CD4-positive, alpha-beta T cell treated with Interleukin-1 beta for 1 hour (primary cell): ENCODE results near the gene SNRPA.
"Not testable (repeated sequence)": the region's sequence is repeated elsewhere in the genome, so short reads cannot be mapped to it uniquely, and the experiment has no call there.

ENCODE experiments used
- DNase-seq, 2 donors: peaks; one replicate each; pipeline ENCODE4 v3.0.0-alpha.2; 2020 to 2022

SNRPA gene

DNA sequence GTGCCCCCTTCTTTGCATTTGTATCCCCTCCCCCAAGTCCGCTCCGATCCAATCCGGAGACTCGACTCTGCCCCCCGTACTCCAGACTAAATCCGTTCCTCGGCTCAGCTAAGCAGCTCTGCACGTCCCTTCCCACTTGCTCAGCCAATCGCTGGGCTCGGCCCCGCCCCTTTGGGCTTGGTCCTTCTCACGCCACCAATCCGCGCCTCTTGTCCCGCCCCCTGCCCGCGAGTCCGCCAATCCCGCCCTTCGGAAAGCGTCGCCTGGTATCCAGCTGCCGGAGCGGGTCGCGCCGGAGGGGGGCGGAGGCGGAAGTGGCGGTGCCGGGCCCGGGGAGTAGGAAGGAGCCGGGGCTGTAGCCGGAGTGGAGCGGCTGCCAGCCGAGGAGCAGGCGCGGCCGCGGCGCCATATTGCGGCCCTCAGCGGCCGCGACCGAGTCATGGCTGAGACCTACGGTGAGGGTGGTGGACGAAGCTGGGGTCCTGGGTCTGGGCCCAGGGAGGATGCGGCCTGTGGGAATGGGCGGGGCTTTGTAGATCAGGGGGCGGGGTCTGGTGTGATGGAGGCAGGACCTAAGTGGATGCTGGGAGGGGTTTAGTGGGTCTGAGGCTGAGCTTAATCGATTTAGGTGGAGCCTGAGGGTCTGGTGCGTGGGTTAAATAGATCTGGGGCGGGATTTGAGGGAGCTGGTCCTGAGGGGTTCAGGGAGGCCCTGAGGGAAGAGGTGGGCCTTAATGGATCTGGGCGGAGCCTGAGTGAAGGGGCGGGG lies 27.1 kb downstream of the SNRPA start, which contains the start of gene RAB4B:
TSS of gene RAB4B (plus strand) at position 311 of the 769 bp plus-strand sequence. CDS start at position 440, 129 bp downstream.
- DNase-seq, result peak; percentile 100

DNA sequence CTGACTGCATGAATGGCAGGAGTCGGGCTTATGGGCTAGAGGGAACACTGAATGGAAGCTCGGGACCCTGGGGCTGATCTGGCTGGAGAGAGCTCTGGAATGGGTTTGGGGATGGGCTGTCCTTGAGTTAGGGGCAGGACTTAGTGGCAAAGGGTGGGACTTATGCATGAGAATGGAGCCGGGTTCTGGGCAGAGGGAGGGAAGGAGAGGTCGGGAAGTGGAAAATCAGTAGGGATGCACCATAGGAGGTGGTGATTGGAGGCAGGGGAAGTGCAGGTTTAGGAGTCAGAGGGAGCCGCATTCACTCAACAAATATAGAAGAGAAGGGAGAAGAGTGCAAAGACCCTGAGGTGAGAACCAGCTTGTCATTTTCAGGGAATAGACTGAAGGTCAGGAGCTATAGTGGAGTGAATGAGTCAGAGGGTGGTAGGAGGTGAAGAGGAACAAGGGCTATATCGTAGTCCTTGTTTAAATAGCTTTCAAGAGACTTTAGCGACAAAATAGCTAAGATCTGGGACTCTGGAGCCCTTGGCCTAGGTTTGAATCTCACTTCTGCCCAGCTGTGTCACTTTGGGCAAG lies 27.8 kb downstream of the SNRPA start:
- DNase-seq, result no peak

DNA sequence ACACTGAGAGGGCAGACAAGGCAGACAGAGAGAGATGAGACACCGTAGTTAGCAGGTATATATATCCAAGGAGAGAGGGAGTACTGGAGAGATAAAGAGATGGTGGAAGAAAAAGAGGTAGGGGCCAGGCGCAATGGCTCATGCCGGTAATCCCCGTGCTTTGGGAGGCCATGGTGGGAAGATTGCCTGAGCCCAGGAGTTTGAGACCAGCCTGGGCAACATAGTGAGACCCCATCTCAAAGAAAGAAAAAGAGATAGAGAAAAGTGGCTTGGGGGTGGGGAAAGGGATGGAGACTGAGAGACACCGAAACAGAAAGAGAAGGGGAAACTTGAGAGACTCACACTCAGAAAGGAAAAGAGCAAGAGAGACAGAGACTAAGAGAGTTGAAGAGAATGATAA lies 29.6 kb downstream of the SNRPA start:
- DNase-seq, result no peak

DNA sequence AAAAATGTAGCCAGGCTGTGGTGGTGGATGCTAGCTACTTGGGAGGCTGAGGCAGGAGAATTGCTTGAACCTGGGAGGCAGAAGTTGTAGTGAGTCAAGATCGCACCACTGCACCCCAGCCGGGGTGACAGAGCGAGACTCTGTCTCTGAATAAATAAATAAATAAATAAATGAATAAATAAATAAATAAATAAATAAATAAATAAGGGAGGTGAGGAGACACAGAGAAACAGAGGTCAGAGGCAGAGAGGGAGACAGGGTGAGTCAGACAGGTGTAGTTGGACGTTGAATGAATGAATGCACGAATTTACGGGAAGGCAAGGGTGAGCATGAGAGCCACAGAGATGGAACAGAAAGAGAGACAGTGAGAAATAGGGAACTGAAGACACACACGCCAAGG lies 30.1 kb downstream of the SNRPA start:
- no peak for DNase-seq

DNA sequence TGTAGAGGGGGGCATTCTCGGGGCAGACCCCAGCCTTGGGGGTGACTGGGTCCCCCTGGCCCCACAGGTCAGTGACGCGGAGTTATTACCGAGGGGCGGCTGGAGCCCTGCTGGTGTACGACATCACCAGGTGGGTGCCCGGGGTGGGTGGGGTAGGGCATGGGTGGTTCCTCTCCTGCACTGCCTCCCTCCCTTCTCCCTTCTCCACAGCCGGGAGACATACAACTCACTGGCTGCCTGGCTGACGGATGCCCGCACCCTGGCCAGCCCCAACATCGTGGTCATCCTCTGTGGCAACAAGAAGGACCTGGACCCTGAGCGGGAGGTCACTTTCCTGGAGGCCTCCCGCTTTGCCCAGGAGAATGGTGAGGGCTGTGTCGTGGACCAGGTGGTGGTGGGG lies 32.7 kb downstream of the SNRPA start:
- DNase-seq, result no peak

DNA sequence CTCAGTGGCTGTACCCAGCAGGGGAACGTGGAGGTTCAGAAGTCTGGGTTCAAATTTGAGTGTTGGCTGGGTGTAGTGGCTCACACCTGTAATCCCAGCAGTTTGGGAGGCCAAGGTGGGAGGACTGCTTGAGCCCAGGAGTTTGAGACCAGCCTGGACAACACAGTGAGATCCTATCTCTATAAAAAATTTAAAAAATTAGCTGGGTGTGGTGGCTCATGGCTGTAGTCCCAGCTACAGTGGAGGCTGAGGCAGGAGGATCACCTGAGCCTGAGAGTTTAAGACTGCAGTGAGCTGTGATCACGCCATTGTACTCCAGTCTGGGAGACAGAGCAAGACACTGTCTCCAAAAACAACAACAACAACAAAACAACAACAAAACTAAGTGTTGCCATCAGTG lies 33.1 kb downstream of the SNRPA start:
- not testable (repeated sequence) for DNase-seq

DNA sequence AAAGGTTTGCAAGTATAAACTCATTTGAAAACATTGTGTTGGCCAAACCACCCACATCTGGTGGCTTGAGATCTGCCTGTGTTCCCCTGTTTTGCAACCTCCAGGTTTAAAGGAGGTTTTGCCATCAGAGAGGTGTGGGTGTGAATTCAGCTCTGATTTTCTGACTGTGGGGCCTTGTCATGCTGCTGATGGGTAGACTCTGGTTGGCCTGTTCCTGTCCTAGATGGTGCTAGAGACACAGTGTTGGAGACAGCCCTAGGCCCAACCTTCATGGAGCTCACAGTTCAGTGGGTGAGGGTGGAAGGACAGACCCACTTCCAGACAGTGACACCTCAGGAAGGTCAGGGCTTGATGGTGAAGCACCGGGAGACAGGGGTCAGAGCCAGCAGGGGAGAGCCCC lies 34.5 kb downstream of the SNRPA start:
- no peak for DNase-seq

DNA sequence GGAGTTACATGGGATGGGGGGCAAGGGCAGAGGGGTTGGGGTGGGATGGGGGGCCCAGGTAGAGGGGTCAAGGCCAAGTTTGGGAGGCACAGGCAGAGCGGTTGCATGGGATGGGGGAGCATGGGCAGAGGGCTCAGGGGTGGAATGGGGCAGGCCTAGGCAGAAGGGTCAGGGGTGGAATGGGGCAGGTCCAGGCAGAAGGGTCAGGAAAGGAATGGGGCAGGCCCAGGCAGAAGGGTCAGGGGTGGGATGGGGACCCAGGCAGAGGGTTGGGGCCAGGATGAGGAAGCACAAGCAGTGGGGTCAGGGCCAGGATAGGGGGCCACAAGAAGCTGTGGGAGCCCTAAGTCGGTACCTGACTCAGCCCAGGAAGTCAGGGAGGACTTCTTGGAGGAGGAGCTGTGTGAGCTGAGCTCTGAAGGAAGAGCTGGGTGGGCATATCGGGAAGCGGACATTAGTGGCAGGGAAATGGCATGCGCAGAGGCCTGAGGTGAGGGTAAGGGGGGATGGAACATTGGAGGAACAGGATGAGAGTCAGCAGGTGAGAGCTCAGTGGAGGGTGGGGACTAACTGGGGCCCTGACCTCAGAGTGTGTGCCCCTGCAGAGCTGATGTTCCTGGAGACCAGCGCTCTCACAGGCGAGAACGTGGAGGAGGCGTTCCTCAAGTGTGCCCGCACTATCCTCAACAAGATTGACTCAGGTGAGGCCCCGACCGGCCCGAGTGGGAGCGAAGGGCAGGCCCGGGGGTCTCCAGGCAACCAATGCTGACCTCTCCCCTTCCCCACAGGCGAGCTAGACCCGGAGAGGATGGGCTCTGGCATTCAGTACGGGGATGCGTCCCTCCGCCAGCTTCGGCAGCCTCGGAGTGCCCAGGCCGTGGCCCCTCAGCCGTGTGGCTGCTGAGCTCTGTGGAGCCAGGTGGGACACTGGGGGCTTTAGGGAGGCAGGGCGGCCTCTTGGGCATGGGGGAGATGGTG lies 35.3 kb downstream of the SNRPA start:
- DNase-seq, result no peak

DNA sequence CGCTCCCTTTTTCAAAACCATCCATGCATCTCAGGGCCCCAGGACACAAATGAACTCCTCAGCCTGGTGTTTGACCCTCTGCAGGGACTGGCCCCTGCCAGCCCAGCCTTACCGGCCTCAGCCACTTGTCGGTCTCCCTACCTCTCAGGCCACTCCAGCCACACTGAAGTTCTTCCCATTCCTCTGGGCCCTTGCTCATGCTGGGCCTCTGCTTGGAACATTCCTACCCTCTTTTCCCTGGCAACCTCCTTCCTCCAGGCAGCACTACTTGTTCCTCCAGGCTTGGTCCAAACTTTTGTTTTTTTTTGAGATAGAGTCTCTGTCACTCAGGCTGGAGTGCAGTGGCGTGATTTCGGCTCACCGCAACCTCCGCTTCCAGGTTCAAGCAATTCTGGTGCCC lies 40.3 kb downstream of the SNRPA start:
- no peak for DNase-seq

DNA sequence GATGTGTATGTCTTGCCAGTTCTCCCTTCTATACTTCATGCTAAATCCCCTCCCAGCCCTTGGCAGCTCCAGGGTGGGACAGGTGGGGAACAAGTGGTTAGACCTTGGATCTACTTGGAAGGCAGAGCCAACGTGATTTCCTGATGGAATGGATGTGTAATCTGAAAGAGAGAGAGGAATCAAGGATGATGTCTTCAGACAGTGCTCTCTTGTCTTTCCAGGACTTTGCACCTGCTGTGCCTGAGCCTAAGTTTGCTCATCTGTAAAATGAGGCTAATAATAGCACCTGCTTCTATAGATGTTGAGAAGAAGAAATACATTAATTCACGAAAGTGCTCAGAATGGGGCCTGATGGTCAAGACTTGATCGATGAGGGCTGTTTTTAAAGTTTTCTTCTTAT lies 41.0 kb downstream of the SNRPA start:
- DNase-seq, result no peak

DNA sequence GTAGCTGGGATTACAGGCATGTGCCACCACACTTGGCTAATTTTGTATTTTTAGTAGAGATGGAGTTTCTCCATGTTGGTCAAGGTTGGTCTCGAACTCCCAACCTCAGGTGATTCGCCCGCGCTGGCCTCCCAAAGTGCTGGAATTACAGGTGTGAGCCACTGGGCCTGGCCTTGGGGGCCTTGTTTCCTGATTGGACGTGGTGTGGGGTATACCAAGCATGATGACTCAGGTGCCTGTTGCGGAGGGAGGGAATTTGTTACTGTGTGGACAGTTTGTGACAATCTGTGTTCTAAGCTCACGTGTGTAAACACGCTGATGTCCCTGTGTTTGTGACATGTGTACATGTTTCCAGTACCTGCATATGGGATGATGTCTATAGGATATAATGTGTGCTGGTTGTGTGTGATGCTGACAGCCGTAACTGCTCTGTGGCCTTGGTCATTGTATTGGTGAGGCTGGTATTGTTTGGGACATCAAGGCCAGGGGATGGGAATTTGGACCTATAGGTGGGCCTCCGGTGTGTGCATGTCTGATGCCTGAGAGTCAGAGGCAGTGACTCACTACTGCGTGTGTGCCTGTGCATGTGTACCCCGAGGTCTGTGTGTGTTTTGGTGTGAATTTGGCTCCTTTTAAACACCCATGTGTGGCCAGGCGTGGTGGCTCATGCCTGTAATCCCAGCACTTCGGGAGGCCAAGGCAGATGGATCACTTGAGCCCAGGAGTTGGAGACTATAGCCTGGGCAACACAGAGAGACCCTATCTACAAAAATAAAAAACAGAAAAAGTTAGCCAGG lies 46.4 kb downstream of the SNRPA start:
- DNase-seq, result no peak

DNA sequence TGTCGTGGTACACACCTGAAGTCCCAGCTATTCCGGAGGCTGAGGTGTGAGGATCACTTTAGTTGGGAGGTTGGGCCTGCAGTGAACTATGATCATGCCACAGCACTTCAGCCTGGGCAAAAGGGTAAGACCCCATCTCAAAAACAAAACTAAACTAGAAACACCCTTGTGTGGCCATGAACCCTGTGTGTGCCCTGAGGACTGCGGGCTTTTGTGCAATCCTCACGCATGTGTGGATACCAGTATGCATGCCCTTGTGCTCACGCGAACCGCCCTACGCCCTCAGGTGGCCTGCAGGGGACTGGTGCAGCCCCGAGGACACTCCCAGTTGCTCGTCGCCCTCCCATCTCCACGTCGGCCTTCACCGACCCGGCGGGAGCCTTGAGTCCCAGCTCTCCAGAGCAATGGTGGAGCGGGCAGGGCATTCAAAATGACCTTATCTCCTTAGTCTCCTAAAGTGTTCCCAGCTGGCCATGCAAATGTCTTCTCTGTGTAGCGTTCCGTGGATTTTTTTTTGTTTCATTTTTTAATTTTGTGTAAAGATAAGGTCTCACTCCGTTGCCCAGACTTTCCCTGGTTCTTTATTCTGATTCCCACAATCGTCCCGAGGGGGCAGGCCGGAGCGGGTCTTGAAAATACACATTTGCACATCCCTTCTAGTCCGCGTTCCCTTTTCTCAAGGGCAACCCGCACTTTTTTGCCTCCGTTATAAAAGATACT lies 47.1 kb downstream of the SNRPA start:
- peak; percentile 75 to 82 for DNase-seq

DNA sequence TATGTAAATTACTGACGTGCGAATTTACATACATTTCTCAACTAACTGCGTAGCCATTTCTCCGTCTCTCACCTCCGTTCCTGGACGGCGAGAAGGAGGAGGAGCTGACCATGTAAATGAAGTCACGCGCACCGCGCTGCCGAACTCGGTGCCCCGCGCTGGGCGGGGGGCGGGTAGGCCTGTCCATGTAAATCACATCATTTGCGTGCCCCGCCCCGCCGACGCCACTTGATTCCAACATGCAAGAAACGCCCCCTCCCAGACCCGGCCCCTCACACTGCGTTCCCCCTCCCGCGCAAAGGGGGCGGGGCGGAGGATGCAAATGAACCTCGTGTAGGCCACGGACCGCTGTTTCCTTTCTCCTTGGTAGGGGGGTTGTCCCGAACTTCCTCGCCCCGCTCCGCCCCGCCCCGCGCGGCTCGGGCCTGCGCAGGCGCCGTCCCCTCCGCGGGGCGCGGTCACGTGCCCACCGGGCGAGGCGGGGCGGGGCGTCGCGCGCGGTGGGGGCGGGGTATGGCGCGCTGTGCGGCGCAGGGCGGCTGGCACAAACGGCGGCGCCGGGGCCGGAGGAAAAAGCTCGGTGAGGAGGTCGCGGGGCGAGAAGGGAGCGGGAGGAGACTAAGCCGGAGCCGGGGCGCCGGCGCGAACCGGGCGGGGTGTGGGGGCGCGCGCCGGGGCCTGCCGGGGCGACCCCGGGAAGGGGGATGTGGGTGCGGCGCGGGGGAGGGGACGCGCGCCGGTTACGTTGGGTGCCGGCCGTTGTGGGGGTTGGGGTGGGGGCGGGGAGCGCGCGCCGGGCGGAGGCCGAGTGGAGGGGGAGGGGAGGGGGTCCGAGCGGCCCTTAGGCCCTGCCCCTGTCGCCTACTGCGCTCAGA lies 47.9 kb downstream of the SNRPA start, which contains the start of gene EGLN2:
TSS of gene EGLN2 (plus strand) at position 509 of the 875 bp plus-strand sequence. CDS start 1,382 bp downstream, outside the sequence.
- peak; percentile 100 for DNase-seq

DNA sequence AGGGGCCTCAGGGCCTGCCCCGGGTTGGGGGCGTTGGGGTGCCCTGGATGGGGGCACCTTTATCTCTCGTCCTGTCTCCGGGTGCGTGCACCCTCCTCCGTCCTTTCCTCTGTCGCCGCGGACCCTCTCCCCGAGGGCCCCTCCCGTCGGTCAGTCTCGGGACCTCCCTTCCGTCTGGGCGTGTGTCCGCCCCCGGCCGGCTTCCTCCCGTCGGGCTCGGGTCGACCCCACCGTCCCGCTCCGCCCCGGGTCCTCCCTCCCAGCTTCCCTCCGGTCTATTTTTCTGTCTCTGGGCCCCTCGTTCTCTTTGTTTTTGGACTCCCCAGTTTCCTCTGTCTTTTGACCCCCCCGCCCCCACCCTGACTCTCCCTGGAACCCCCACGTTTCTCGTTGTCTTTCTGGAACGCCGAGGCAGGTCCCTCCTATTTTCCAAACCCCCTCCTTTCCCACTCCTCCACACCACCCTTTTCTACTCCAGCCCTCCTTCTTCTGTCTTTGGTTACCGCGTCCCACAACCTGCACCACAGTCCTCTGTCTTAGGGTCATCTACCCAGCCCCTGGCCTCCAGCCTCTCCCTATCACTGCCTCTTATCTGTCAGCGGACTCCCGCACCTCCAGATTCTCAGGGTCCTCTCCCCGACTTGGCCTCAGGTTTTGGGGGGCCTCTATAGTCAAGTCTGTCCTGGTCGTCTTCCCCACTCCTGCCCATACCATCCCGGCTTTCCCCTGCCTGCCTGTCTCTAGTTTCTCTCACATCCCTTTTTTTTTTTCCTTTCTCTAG lies 48.7 kb downstream of the SNRPA start:
- DNase-seq, result no peak

DNA sequence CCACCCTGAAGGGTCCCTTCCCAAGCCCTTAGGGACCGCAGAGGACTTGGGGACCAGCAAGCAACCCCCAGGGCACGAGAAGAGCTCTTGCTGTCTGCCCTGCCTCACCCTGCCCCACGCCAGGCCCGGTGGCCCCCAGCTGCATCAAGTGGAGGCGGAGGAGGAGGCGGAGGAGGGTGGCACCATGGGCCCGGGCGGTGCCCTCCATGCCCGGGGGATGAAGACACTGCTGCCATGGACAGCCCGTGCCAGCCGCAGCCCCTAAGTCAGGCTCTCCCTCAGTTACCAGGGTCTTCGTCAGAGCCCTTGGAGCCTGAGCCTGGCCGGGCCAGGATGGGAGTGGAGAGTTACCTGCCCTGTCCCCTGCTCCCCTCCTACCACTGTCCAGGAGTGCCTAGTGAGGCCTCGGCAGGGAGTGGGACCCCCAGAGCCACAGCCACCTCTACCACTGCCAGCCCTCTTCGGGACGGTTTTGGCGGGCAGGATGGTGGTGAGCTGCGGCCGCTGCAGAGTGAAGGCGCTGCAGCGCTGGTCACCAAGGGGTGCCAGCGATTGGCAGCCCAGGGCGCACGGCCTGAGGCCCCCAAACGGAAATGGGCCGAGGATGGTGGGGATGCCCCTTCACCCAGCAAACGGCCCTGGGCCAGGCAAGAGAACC lies 49.5 kb downstream of the SNRPA start:
- no peak for DNase-seq

DNA sequence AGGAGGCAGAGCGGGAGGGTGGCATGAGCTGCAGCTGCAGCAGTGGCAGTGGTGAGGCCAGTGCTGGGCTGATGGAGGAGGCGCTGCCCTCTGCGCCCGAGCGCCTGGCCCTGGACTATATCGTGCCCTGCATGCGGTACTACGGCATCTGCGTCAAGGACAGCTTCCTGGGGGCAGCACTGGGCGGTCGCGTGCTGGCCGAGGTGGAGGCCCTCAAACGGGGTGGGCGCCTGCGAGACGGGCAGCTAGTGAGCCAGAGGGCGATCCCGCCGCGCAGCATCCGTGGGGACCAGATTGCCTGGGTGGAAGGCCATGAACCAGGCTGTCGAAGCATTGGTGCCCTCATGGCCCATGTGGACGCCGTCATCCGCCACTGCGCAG lies 50.0 kb downstream of the SNRPA start:
- DNase-seq, result no peak

DNA sequence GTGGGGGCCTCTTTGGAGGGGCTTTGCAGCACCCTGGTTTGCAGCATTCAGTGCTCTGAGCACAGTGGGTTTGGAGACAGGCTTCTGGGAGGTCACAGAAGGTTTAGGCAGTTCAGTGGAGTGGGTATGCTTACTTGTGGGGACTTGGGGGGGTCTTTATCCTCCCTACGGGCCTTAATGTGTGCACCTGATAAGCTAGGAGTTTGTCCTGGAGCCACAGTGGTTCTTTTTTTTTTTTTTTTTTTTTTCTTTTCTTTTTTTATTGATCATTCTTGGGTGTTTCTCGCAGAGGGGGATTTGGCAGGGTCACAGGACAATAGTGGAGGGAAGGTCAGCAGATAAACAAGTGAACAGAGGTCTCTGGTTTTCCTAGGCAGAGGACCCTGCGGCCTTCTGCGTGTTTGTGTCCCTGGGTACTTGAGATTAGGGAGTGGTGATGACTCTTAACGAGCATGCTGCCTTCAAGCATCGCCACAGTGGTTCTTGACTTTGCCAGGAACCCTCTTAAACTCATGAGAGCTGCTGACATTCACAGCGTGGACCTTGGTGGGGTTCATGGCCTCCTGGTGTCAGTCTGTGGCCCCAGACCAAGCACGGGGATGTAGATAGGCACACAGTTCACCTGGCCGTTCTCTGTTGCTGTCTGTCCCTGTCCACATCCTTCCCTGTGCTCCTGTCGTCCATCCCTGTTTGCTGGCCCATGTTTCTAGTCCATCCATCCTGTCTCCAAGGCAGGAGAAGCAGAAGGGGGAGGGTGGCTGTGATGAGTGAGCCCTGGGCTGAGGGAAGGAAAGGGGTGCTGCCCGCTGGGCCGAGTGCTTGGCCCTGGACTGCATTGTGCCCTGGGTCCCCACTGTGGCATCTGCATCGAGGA lies 50.7 kb downstream of the SNRPA start:
- no peak for DNase-seq
